GM23338 (cell line): Measurements from ENCODE around the gene BMS1. TPM values are rescaled to one million over a fixed set of nuclear protein-coding genes. Genes with fewer than 3 reads are reported as not detected.

Experiments
- ATAC-seq: fragments of 200-7000 bp; cut with Tn5 transposase; 3 replicates; pipeline ENCODE4 v1.9.1; 2020
- DNase-seq: peaks from one replicate; pipeline ENCODE4 v3.0.0-alpha.2; 2015; ENCODE audit warnings: low spot score
- H2AFZ ChIP-seq: fragments of 200-600 bp; sonication (generic); 2 replicates; pipeline ENCODE4 v1.8.0; 2016; ENCODE audit warnings: antibody characterized with exemption, mild to moderate bottlenecking, moderate library complexity
- H3F3A ChIP-seq: fragments of 200-600 bp; sonication (generic); replicated peaks from 2 replicates; pipeline ENCODE4 v1.8.0; 2017; ENCODE audit warnings: antibody characterized with exemption, mixed run types, low read depth
- H3K27ac ChIP-seq: fragments of 200-600 bp; sonication (generic); 2 replicates; pipeline ENCODE4 v1.6.1; 2016; ENCODE audit warnings: low read depth
- H3K27me3 ChIP-seq: fragments of 200-600 bp; sonication (generic); 2 replicates; pipeline ENCODE4 v1.8.0; 2016; ENCODE audit warnings: mild to moderate bottlenecking, mixed run types, moderate library complexity; ENCODE audit not compliant: insufficient read depth
- H3K36me3 ChIP-seq: fragments of 200-600 bp; sonication (generic); 2 replicates; pipeline ENCODE4 v1.8.0; 2016; ENCODE audit warnings: mild to moderate bottlenecking; ENCODE audit not compliant: insufficient read depth
- H3K4me1 ChIP-seq: fragments of 200-600 bp; sonication (generic); 2 replicates; pipeline ENCODE4 v1.8.0; 2016; ENCODE audit warnings: mild to moderate bottlenecking, moderate library complexity; ENCODE audit not compliant: insufficient read depth
- H3K4me2 ChIP-seq: fragments of 200-600 bp; sonication (generic); 2 replicates; pipeline ENCODE4 v1.7.1; 2017; ENCODE audit warnings: mixed run types
- H3K4me3 ChIP-seq: fragments of 200-600 bp; sonication (generic); 2 replicates; pipeline ENCODE4 v1.6.1; 2016; ENCODE audit warnings: mixed run types
- H3K79me2 ChIP-seq: fragments of 200-600 bp; sonication (generic); replicated peaks from 2 replicates; pipeline ENCODE4 v1.8.0; 2017; ENCODE audit warnings: mild to moderate bottlenecking; ENCODE audit not compliant: insufficient read depth
- H3K9me2 ChIP-seq: fragments of 200-600 bp; sonication (generic); 2 replicates; pipeline ENCODE4 v1.8.0; 2017; ENCODE audit not compliant: insufficient read depth
- H4K20me1 ChIP-seq: fragments of 200-600 bp; sonication (generic); replicated peaks from 2 replicates; pipeline ENCODE4 v1.8.0; 2017; ENCODE audit warnings: mild to moderate bottlenecking; ENCODE audit not compliant: insufficient read depth
- H3K27ac Mint-ChIP-seq: 2 replicates; pipeline ENCODE4 v1.8.0; 2020; ENCODE audit warnings: inconsistent platforms, mild to moderate bottlenecking, moderate library complexity, mixed read lengths
- H3K27me3 Mint-ChIP-seq: 3 replicates; pipeline ENCODE4 v1.8.0; 2022; ENCODE audit warnings: low read depth, mild to moderate bottlenecking, moderate library complexity, mixed read lengths, inconsistent platforms; ENCODE audit not compliant: insufficient read depth, poor library complexity
- H3K36me3 Mint-ChIP-seq: 3 replicates; pipeline ENCODE4 v1.8.0; 2021; ENCODE audit warnings: low read depth, mild to moderate bottlenecking, inconsistent platforms, moderate library complexity, mixed read lengths
- H3K4me1 Mint-ChIP-seq: 3 replicates; pipeline ENCODE4 v1.8.0; 2020; ENCODE audit warnings: mild to moderate bottlenecking, inconsistent platforms, mixed read lengths
- H3K4me3 Mint-ChIP-seq: 3 replicates; pipeline ENCODE4 v1.8.0; 2021; ENCODE audit warnings: moderate library complexity, mild to moderate bottlenecking, inconsistent platforms, mixed read lengths
- H3K9me3 Mint-ChIP-seq: 3 replicates; pipeline ENCODE4 v1.8.0; 2020; ENCODE audit warnings: moderate library complexity, mild to moderate bottlenecking, inconsistent platforms, mixed read lengths
- JUNB ChIP-seq: IDR thresholded peaks from one replicate; pipeline ENCODE4 v1.6.1; 2016; ENCODE audit warnings: antibody characterized with exemption; ENCODE audit not compliant: unreplicated experiment
- POLR2AphosphoS5 ChIP-seq: IDR thresholded peaks from 2 replicates; pipeline ENCODE4 v1.6.1; 2016; ENCODE audit warnings: antibody characterized with exemption, low read depth
- STAT1 ChIP-seq: IDR thresholded peaks from one replicate; pipeline ENCODE4 v1.6.1; 2016; ENCODE audit warnings: antibody characterized with exemption; ENCODE audit not compliant: unreplicated experiment
- ZNF114 ChIP-seq: fragments of 250-450 bp; sonication (Bioruptor Pico); IDR thresholded peaks from 2 replicates; pipeline ENCODE4 v1.5.0; 2020; ENCODE audit warnings: mild to moderate bottlenecking, moderate library complexity
- ZNF331 ChIP-seq: fragments of 250-450 bp; sonication (Bioruptor Pico); IDR thresholded peaks from 2 replicates; pipeline ENCODE4 v1.5.0; 2020; ENCODE audit warnings: low read depth, mild to moderate bottlenecking, moderate library complexity
- polyA plus RNA-seq: library from polyadenylated mRNA; unstranded; fragments of >200 nt; fragmentation: Nextera tagmentation; extraction: Ambion mirVana; gene quantifications from 2 replicates; pipeline ENCODE4 v1.2.1, GENCODE V29; 2016
- total RNA-seq: library from RNA; depleted of rRNA; stranded (reverse); fragments of >200 nt; shearing (Covaris generic); gene quantifications from 2 replicates; pipeline ENCODE4 v1.2.3, GENCODE V29; 2014
- TF ChIP-seq, protein P1 (sequence below), 2 experiments: fragments of 200-600 bp in 1 of 2; sonication (generic) in 1 of 2; conservative IDR thresholded peaks; 2 replicates each; pipeline versions ENCODE4 v1.5.1 to v1.6.1; 2016 to 2017; ENCODE audit warnings: antibody characterized with exemption in 2 of 2, low read depth in 2 of 2, mild to moderate bottlenecking in 2 of 2, moderate library complexity in 1 of 2
- TF ChIP-seq, protein P2 (sequence below): IDR thresholded peaks from one replicate; pipeline ENCODE4 v1.6.1; 2018; ENCODE audit warnings: antibody characterized with exemption; ENCODE audit not compliant: unreplicated experiment
- TF ChIP-seq, protein P3 (sequence below): IDR thresholded peaks from 2 replicates; pipeline ENCODE4 v1.6.1; 2016; ENCODE audit warnings: antibody characterized with exemption

Gene BMS1
- total and polyA plus RNA-seq, 2 experiments from 2014 or later = 26.4 to 37.7 TPM

GRCh38 chr10:42836096-42836495 is 53.5 kb downstream of the BMS1 start:
- peaks cover 6% of the 10 kb centered on the region; the same call in 1 of the 2 replicates for H3K4me1 ChIP-seq
- ATAC-seq (peak; percentile 82), DNase-seq (peak; percentile 58)
- H3K27me3 Mint-ChIP-seq = peaks cover 8% of the 10 kb centered on the region
- peaks cover 13% of the 10 kb centered on the region; the same call in 1 of the 2 replicates for H3K27me3 ChIP-seq
- no peak overlapping the region; the same call in 1 of the 2 replicates for H2AFZ ChIP-seq
- H3K27ac ChIP-seq = no peak overlapping the region
- peak overlapping the region; percentile 59 for H3K4me3 Mint-ChIP-seq
- no peaks in the 10 kb centered on the region for H3F3A ChIP-seq
- no peaks in the 10 kb centered on the region for H3K36me3 ChIP-seq
- no peaks in the 10 kb centered on the region; the same call in 2 of the 3 replicates for H3K9me3 Mint-ChIP-seq
- peaks cover 23% of the 10 kb centered on the region for H3K4me1 Mint-ChIP-seq
- peak overlapping the region; percentile 72 for H3K4me3 ChIP-seq
- no peaks in the 10 kb centered on the region for H3K9me2 ChIP-seq
- no peaks in the 10 kb centered on the region for H3K79me2 ChIP-seq
- H3K4me2 ChIP-seq = peak overlapping the region; percentile 75
- no peak overlapping the region for H3K27ac Mint-ChIP-seq
- TF ChIP-seq, protein P1, sequence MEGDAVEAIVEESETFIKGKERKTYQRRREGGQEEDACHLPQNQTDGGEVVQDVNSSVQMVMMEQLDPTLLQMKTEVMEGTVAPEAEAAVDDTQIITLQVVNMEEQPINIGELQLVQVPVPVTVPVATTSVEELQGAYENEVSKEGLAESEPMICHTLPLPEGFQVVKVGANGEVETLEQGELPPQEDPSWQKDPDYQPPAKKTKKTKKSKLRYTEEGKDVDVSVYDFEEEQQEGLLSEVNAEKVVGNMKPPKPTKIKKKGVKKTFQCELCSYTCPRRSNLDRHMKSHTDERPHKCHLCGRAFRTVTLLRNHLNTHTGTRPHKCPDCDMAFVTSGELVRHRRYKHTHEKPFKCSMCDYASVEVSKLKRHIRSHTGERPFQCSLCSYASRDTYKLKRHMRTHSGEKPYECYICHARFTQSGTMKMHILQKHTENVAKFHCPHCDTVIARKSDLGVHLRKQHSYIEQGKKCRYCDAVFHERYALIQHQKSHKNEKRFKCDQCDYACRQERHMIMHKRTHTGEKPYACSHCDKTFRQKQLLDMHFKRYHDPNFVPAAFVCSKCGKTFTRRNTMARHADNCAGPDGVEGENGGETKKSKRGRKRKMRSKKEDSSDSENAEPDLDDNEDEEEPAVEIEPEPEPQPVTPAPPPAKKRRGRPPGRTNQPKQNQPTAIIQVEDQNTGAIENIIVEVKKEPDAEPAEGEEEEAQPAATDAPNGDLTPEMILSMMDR (conservative IDR thresholded peaks at IDR 0.05; ENCODE audit: low read depth in 2 of 2) = peak; percentile 17 to 29; a peak in 2 of 4 replicates
- no peak for TF ChIP-seq POLR2AphosphoS5
- TF ChIP-seq, protein P2, sequence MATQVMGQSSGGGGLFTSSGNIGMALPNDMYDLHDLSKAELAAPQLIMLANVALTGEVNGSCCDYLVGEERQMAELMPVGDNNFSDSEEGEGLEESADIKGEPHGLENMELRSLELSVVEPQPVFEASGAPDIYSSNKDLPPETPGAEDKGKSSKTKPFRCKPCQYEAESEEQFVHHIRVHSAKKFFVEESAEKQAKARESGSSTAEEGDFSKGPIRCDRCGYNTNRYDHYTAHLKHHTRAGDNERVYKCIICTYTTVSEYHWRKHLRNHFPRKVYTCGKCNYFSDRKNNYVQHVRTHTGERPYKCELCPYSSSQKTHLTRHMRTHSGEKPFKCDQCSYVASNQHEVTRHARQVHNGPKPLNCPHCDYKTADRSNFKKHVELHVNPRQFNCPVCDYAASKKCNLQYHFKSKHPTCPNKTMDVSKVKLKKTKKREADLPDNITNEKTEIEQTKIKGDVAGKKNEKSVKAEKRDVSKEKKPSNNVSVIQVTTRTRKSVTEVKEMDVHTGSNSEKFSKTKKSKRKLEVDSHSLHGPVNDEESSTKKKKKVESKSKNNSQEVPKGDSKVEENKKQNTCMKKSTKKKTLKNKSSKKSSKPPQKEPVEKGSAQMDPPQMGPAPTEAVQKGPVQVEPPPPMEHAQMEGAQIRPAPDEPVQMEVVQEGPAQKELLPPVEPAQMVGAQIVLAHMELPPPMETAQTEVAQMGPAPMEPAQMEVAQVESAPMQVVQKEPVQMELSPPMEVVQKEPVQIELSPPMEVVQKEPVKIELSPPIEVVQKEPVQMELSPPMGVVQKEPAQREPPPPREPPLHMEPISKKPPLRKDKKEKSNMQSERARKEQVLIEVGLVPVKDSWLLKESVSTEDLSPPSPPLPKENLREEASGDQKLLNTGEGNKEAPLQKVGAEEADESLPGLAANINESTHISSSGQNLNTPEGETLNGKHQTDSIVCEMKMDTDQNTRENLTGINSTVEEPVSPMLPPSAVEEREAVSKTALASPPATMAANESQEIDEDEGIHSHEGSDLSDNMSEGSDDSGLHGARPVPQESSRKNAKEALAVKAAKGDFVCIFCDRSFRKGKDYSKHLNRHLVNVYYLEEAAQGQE = no peak
- no peaks in the 10 kb centered on the region for H4K20me1 ChIP-seq
- peaks cover 14% of the 10 kb centered on the region for H3K36me3 Mint-ChIP-seq

DNA sequence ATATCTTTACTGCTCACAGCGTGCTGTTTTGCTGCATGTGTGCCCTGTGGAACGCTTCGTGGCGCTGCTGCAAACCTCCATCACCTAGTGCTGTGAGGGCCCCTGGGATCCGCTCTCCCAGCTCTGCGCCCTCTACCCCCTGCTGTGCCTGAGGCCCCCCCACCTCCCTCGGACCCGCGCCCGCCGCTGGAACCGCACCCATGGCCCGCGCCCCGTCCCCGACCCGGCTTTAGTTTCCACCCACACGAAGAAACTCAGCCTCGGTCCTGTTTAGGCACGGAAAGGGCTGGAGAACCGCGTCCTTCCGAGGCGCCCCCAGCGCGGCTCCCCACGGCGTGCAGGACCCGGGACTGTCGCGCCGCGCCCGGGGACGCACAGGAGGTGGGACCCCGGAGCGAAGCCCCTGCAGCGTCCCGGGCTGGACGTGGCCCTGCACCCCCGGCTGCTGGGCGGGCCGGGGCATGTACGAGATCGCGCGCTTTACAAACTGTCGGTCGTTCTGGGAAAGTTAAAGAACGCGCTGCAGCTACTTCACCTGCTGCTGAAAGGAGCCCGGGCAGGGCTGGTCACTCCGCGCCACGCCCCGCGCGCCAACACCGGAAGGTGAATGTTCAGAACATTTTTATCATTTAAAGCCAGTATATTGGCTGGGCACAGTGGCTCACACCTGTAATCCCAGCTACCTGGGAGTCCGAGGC is 54.3 kb downstream of the BMS1 start:
- H3K4me3 Mint-ChIP-seq = peak overlapping the region; percentile 71
- peaks cover 23% of the 10 kb centered on the region for H3K4me1 Mint-ChIP-seq
- ATAC-seq = peak; percentile 86
- H3K9me3 Mint-ChIP-seq = no peaks in the 10 kb centered on the region; the same call in 1 of the 3 replicates
- Histone ChIP-seq H3K27ac (no peak overlapping the region), H3K27me3 (peaks cover 13% of the 10 kb centered on the region; the same call in 1 of the 2 replicates), H3F3A (no peaks in the 10 kb centered on the region), H3K4me3 (peak overlapping the region; percentile 72), H2AFZ (no peak overlapping the region; the same call in 1 of the 2 replicates), H3K79me2 (no peaks in the 10 kb centered on the region), H3K9me2 (no peaks in the 10 kb centered on the region), H3K4me1 (peaks cover 6% of the 10 kb centered on the region; the same call in 1 of the 2 replicates), H3K4me2 (peak overlapping the region; percentile 75), H4K20me1 (no peaks in the 10 kb centered on the region), H3K36me3 (no peaks in the 10 kb centered on the region)
- no peak overlapping the region for H3K27ac Mint-ChIP-seq
- H3K36me3 Mint-ChIP-seq = peaks cover 6% of the 10 kb centered on the region; the same call in 2 of the 3 replicates
- peaks cover 8% of the 10 kb centered on the region for H3K27me3 Mint-ChIP-seq
- DNase-seq = peak; percentile 62
- TF ChIP-seq, protein P1 (conservative IDR thresholded peaks at IDR 0.05; ENCODE audit: low read depth in 2 of 2) = peak in 1 of 2 experiments; percentile 7; a peak in 1 of 4 replicates
- TF ChIP-seq, protein P3, sequence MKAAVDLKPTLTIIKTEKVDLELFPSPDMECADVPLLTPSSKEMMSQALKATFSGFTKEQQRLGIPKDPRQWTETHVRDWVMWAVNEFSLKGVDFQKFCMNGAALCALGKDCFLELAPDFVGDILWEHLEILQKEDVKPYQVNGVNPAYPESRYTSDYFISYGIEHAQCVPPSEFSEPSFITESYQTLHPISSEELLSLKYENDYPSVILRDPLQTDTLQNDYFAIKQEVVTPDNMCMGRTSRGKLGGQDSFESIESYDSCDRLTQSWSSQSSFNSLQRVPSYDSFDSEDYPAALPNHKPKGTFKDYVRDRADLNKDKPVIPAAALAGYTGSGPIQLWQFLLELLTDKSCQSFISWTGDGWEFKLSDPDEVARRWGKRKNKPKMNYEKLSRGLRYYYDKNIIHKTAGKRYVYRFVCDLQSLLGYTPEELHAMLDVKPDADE = no peak
- TF ChIP-seq STAT1 (no peak), ZNF331 (CRISPR knock-in tag) (no peak), JUNB (no peak), ZNF114 (CRISPR knock-in tag) (no peak)
